Pancreas (tissue), 10 donors: ENCODE data around the gene ST6GAL1. TPM values are rescaled to one million over a fixed set of nuclear protein-coding genes. Genes with fewer than 3 reads are reported as not detected.

Experiments
- ATAC-seq, 4 donors: fragments of 200-7000 bp; cut with Tn5 transposase; one replicate each; pipeline versions ENCODE4 v1.8.0 to v1.9.1; 2020; ENCODE audit warnings: mild to moderate bottlenecking in 4 of 4, moderate library complexity in 4 of 4
- DNase-seq, 6 donors: peaks; one replicate each; pipeline ENCODE4 v3.0.0-alpha.2; 2020
- FAIRE-seq: peaks from 2 replicates; lab custom pipeline; 2012; peaks lifted over from hg19 to GRCh38; lab: Jason Lieb, UNC
- H3K27ac ChIP-seq, 4 donors: fragments of 200-600 bp; sonication (generic); 1 replicate in 3 of 4; 2 replicates in 1 of 4; pipeline versions ENCODE4 v1.5.0 to v1.8.0; 2020
- H3K27me3 ChIP-seq, 4 donors: fragments of 200-600 bp; one replicate each; pipeline ENCODE4 v1.8.0; 2021
- H3K36me3 ChIP-seq, 3 donors: fragments of 200-600 bp; sonication (generic) in 1 of 3; one replicate each; pipeline versions ENCODE4 v1.5.0 to v1.8.0; 2020 to 2021
- H3K4me1 ChIP-seq, 3 donors: fragments of 200-600 bp; one replicate each; pipeline ENCODE4 v1.8.0; 2021
- H3K4me3 ChIP-seq, 4 donors: fragments of 200-600 bp; sonication (generic) in 2 of 4; one replicate each; pipeline versions ENCODE4 v1.5.0 to v1.8.0; 2020 to 2021
- H3K9me3 ChIP-seq, 4 donors: fragments of 200-600 bp; one replicate each; pipeline ENCODE4 v1.8.0; 2021
- WGBS, 2 donors: extraction: QIAGEN DNeasy Blood & Tissue Kit; methylation state at CpG; one replicate each; pipeline ENCODE4 v1.1.7; 2013; 5-methylcytosine and 5-hydroxymethylcytosine counted together
- intact Hi-C, 3 donors: fragments of 100-400 bp; cut with DNase I; formaldehyde crosslinking; loops; one replicate each; pipeline versions ENCODE4 v1.11.1 to v1.14.2; 2022
- polyA plus RNA-seq, 2 donors: library from polyadenylated mRNA; stranded (reverse); fragments of 200-250 nt; gene quantifications; one replicate each; pipeline ENCODE4 v1.2.3, GENCODE V29; 2013
- total RNA-seq, 6 donors: library from RNA; stranded (reverse); fragmentation: NEBNext Ultra II Directional in 4 of 6; extraction: Animal tissue kit (Norgen Biotek cat#: 25700) in 4 of 6; gene quantifications; one replicate each; pipeline versions ENCODE4 v1.2.1 to v1.2.4, GENCODE V29; 2021 to 2023
- TF ChIP-seq, protein P1 (sequence below), 4 donors: fragments of 200-600 bp; sonication (generic) in 3 of 4; IDR thresholded peaks; one replicate each; pipeline versions ENCODE4 v1.5.0 to v1.8.0; 2021; ENCODE audit warnings: antibody characterized with exemption in 4 of 4
- donor health status: healthy with polysubstance abuse.
- donor health status: DM: no; HTN: no; CAD: no; lungs with moderate emphysema.
- donor health status: DM: no; HTN: no; CAD: no.
- donor health status: control.
- donor health status: control.
- donor health status: Bipolar disorder and iron deficiency.
- donor health status: DM: yes; HTN: yes; CAD: no.
- donor health status: DM: no; HTN: no; CAD: no.
- donor health status: DM: no; HTN: no; CAD: no.
- donor health status: DM: yes; HTN: yes; CAD: no.

ST6GAL1 gene
- total and polyA plus RNA-seq, 8 donors = 4.8 to 36.6 (median 8.3) TPM

DNA sequence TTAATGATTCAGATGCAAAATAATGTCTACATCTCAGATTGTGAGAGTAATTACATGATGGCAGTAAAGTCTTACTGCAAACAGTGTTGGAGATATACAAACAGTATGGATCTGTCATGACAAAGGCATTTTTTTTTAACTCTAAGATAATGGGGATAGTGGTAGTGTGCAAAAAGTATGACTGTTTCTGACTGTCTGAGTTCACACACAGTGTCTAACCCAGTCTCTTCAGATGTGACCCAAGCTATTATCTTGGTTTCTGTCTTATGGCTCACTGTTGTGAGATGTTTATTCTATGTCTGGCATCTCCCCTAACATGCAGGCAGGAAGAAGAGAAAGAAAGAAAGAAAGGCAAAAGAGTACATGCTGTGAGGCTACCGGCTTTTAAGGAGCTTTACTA is 191.9 kb downstream of the ST6GAL1 start:
- intact Hi-C loops = no loop called here
- FAIRE-seq (no peak), ATAC-seq (no peak), DNase-seq (no peak)
- H3K9me3 ChIP-seq = no peaks in the 10 kb centered on the region
- no peak overlapping the region for H3K4me3 ChIP-seq
- TF ChIP-seq, protein P1, sequence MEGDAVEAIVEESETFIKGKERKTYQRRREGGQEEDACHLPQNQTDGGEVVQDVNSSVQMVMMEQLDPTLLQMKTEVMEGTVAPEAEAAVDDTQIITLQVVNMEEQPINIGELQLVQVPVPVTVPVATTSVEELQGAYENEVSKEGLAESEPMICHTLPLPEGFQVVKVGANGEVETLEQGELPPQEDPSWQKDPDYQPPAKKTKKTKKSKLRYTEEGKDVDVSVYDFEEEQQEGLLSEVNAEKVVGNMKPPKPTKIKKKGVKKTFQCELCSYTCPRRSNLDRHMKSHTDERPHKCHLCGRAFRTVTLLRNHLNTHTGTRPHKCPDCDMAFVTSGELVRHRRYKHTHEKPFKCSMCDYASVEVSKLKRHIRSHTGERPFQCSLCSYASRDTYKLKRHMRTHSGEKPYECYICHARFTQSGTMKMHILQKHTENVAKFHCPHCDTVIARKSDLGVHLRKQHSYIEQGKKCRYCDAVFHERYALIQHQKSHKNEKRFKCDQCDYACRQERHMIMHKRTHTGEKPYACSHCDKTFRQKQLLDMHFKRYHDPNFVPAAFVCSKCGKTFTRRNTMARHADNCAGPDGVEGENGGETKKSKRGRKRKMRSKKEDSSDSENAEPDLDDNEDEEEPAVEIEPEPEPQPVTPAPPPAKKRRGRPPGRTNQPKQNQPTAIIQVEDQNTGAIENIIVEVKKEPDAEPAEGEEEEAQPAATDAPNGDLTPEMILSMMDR (IDR thresholded peaks at IDR 0.05) = no peak
- 66 to 77% methylated on average over 1 of the region's 1 CpG for WGBS, 2 donors
- no peaks in the 10 kb centered on the region for H3K4me1 ChIP-seq
- H3K27me3 ChIP-seq = no peaks in the 10 kb centered on the region
- no peak overlapping the region for H3K27ac ChIP-seq
- no peaks in the 10 kb centered on the region for H3K36me3 ChIP-seq

DNA sequence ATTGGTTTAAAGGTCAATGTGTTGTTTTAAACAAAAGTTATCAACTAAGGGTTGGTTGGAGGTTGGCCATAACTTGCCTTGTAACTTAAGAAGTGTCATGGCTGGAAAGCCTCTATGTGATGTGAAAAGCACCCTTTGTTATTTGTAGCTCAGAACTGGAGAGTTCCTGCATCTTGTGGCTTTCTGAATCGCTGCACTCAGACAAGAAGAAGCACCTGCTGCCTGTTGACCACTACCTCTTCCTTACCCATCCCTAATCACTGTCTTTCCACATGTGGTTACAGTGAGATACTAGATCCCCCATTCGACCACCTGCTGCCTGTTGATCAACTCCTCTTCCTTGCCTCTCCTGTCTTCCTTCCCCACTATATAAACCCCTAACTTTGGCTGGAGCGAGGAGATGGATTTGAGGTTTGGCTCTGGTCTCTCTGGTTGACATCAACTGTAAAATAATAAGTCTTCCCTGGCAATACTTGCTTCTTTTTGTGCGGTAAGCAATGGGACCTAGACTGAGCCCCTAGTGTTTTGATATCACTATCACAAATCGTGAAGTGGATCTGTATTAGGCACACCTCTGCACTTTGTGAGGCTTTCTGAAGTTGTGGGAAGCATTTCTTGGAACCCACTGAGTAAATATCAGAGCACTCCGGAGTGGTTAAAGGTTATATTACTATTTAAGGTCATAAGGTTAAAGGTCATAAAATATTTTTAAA is 195.1 kb downstream of the ST6GAL1 start:
- intact Hi-C loops = no loop called here
- 76% methylated on average over 6 of the region's 6 CpGs for WGBS, 2 donors
- no peaks in the 10 kb centered on the region for H3K27me3 ChIP-seq
- DNase-seq = no peak
- TF ChIP-seq, protein P1 (IDR thresholded peaks at IDR 0.05) = no peak
- no peaks in the 10 kb centered on the region for H3K9me3 ChIP-seq
- FAIRE-seq = no peak
- no peak for ATAC-seq
- H3K27ac ChIP-seq = no peak overlapping the region
- no peak overlapping the region for H3K4me3 ChIP-seq
- no peaks in the 10 kb centered on the region for H3K36me3 ChIP-seq
- H3K4me1 ChIP-seq = no peaks in the 10 kb centered on the region

Other genes starting within 250 kb of the ST6GAL1 start
- under 1 TPM in 2 of 6 donors, not detected in 4; 0.09 to 0.51 TPM for gene KNG1, start 213.2 kb upstream of the ST6GAL1 start, total RNA-seq
- gene KNG1, start 213.2 kb upstream of the ST6GAL1 start, polyA plus RNA-seq = under 1 TPM in 1 of 2 donors, not detected in 1; 0.14 TPM
- 100 to 1,000 TPM; 209 to 308 (median 242) TPM for gene EIF4A2, start 146.9 kb upstream of the ST6GAL1 start, total RNA-seq
- gene EIF4A2, start 146.9 kb upstream of the ST6GAL1 start, polyA plus RNA-seq = 100 to 1,000 TPM; 276 to 402 TPM
- gene RFC4, start 124.0 kb upstream of the ST6GAL1 start, total RNA-seq = 10 to 100 TPM in 1 of 6 donors, 1 to 10 TPM in 5; 5.1 to 11.5 (median 8.0) TPM
- 10 to 100 TPM in 1 of 2 donors, 1 to 10 TPM in 1; 7.0 to 10.9 TPM for gene RFC4, start 124.0 kb upstream of the ST6GAL1 start, polyA plus RNA-seq
- 10 to 100 TPM in 1 of 6 donors, 1 to 10 TPM in 2, under 1 TPM in 3; 0.03 to 15.1 (median 0.72) TPM for gene ADIPOQ, start 87.8 kb upstream of the ST6GAL1 start, total RNA-seq
- gene ADIPOQ, start 87.8 kb upstream of the ST6GAL1 start, polyA plus RNA-seq = 1 to 10 TPM in 1 of 2 donors, under 1 TPM in 1; 0.28 to 3.8 TPM
- gene RPL39L, start 209.0 kb downstream of the ST6GAL1 start, total RNA-seq = 1 to 10 TPM in 1 of 6 donors, under 1 TPM in 5; 0.31 to 1.5 (median 0.81) TPM
- gene RPL39L, start 209.0 kb downstream of the ST6GAL1 start, polyA plus RNA-seq = 1 to 10 TPM in 1 of 2 donors, under 1 TPM in 1; 0.99 to 2.2 TPM